ENCODE results near the gene ADGRV1.

DNA sequence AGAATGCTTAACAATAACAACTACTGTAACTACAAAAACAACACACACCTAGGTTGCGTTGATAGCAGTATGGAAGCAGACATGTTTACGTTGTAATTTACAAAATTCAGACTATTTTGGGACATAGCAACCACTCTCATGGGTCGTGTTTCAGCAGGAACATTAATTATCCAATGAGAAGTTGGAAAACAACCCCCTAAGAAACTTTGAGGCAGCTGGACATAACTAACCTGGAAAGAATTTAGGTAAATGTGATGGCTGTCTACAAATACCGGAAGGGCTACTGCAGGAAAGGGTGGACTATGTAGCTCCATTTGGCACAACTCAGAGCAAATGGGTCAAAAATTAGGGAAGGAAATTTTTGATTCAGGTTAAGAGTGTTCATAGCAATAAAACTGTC is 409.3 kb downstream of the ADGRV1 start:
- TF ChIP-seq, protein P1, sequence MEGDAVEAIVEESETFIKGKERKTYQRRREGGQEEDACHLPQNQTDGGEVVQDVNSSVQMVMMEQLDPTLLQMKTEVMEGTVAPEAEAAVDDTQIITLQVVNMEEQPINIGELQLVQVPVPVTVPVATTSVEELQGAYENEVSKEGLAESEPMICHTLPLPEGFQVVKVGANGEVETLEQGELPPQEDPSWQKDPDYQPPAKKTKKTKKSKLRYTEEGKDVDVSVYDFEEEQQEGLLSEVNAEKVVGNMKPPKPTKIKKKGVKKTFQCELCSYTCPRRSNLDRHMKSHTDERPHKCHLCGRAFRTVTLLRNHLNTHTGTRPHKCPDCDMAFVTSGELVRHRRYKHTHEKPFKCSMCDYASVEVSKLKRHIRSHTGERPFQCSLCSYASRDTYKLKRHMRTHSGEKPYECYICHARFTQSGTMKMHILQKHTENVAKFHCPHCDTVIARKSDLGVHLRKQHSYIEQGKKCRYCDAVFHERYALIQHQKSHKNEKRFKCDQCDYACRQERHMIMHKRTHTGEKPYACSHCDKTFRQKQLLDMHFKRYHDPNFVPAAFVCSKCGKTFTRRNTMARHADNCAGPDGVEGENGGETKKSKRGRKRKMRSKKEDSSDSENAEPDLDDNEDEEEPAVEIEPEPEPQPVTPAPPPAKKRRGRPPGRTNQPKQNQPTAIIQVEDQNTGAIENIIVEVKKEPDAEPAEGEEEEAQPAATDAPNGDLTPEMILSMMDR (IDR thresholded peaks at IDR 0.05; ENCODE audit: borderline replicate concordance, extremely low read depth, low read length, poor library complexity, severe bottlenecking) = no peak
- no peak for TF ChIP-seq EZH2 (IDR thresholded peaks at IDR 0.05; ENCODE audit: borderline replicate concordance, low read depth, low read length, severe bottlenecking)

All from DND-41 (cell line).